GM19035 (cell line): Measurements from ENCODE around the gene NMU.
"Not testable (repeated sequence)": the region's sequence is repeated elsewhere in the genome, so short reads cannot be mapped to it uniquely, and the experiment has no call there.

Experiments used
- ATAC-seq: cut with Tn5 transposase; IDR thresholded peaks from one replicate; pipeline ENCODE4 v1.9.1; 2021; ENCODE audit not compliant: unreplicated experiment

The NMU gene

DNA sequence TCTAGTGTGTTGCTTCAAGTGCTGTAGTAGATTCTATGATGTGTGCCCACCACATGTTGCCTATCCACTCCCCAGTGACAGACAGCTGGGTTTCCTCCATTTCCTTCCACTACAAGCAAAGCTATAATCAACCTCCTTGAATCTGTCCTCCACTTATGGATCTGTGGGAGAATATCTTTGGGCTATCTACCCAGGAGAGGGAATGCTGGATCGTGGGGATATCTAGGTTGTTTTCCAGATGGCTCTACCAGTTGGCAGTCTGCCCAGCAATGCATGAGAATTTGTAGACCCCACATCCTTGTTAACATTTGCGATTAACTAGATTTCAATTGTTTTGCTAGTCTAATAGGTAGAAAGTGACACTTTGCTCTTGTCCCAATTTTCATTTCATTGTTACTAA, 10.3 kb downstream of the NMU start:
- ATAC-seq, result no peak

DNA sequence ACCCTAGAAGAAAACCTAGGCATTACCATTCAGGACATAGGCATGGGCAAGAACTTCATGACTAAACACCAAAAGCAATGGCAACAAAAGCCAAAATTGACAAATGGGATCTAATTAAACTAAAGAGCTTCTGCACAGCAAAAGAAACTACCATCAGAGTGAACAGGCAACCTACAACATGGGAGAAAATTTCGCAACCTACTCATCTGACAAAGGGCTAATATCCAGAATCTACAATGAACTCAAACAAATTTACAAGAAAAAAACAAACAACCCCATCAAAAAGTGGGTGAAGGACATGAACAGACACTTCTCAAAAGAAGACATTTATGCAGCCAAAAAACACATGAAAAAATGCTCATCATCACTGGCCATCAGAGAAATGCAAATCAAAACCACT, 12.0 kb downstream of the NMU start:
- not testable (repeated sequence) for ATAC-seq

DNA sequence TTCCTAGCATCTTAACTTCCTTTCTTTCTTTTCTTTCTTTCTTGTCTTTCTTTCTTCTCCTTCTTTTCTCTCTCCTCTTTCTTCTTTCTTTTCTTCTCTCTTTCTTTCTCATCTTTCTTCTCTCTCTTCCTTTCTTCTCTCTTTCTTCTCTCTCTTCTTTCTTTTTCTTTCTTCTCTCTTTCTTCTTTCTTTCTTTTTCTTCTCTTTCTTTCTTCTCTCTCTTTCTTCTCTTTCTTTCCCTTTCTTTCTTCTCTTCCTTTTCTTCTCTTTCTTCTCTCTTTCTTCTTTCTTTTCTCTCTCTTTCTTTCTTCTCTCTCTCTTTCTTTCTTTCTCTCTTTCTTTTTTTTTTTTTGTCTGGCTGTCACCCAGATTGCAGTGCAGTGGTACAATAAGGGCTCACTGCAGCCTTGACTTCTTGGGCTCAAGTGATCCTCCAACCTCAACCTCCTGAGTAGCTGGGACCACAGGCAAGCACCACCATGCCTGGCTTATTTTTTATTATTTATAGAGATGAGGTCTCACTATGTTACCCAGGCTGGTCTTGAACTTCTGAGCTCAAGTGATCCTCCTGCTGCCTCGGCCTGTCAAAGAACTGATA, 17.5 kb downstream of the NMU start:
- ATAC-seq, result no peak

GRCh38 chr4:55617587-55618197, 18.4 kb downstream of the NMU start:
- peak; percentile 99 for ATAC-seq

DNA sequence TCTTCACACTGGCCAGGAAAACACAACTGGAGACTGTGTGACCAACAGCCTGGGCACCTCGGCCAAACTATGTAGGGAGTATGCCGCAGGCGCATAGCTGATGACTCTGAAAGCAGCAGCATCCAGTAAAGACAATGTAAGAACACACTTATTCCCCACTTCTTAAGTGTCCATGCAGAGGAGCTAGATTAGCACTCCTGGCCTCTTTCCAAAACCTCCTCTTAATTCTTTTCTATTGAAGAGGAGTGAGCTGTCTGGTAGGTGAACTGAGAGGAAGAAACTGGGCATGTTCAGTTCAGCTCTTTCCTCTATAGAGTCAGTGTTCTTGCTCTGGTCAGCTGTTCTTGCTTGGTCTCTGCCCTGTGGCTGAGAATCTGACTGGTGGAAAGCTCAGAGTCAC, 21.1 kb downstream of the NMU start:
- no peak for ATAC-seq

- no peak for ATAC-seq
Observed at GRCh38 chr4:55613621-55614020, 22.5 kb downstream of the NMU start.

DNA sequence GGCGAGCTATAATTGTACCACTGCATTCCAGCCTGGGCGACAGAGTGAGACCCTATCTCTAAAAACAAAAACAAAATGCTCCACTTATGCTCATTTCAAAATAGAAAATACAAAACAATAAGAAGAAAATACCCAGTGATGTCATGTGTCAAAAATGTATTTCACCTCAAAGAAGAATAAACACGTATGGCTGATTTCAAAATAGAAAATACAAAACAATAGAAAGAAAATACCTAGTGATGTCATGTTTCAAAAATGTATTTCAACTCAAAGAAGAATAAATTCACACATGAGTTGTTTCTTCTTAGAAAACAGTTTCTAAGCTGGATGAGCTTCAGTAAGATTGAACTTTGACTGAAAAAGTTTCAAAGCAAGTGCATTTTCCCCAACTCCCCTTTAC, 23.8 kb downstream of the NMU start:
- ATAC-seq, result no peak

- no peak for ATAC-seq
Observed at GRCh38 chr4:55611358-55612059, 24.6 kb downstream of the NMU start.

- no peak for ATAC-seq
Observed at GRCh38 chr4:55610381-55610780, 25.7 kb downstream of the NMU start.

DNA sequence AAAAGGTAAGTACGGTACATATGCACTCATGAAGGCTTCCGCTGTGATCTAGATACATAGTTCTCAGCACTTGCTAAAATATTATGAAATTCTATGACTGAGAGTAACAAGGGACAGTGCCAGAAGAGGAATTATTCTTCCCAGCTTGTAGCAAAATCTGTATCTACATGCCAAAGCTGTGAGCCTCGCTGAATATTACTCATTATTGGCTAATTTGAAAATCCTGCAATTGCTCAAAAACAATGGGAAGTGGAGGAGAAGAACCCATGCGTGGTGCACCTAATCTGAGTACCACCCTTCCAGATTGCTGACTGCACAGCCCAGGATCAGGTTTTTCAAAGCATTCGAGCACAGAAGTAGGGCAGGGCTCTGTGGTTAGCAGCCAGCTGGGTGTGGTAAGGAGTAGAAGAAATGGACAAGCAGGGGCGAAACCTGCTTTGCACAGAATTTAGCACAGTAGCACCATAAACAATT, 26.7 kb downstream of the NMU start:
- ATAC-seq, result no peak

DNA sequence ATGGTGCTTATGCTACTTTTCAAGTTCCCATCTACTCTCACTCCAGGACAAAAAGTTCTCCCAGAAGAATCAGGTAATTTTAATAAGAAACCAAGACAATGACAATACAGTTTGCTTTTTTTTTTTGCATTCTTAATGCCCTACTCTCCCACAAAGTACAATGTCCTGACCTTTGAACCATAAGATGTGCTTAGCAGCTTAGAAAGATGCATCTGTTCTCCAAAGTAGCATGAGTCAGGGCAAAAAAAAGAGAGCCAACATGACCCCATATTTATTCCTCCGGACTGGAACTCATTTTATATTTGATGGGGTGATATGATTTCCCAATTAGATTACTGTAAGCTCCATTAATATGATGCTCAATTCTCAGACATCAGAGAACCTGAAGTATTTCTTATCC, 27.5 kb downstream of the NMU start:
- no peak for ATAC-seq

DNA sequence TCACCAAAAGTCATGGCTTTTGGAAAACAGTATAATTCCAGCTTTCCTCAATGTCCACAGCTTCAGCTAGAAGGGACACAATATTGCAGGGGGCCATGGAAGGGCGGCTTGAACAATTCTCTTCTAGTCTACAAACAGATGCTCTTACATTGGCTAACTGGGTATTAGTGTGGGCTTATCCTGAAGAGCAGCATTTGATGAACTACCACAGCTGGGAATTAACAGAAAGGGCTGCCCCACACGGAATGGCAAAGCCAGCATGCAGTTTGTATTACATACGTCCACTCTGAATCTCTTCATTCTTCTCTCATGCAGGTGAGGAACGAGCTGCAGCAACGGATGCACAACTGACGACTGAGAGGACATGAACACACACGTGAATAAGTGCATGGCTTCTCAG, 31.1 kb downstream of the NMU start:
- no peak for ATAC-seq

GRCh38 chr4:55600640-55601039, 35.5 kb downstream of the NMU start:
- ATAC-seq, result no peak

- ATAC-seq, result no peak
Observed at GRCh38 chr4:55598641-55599040, 37.5 kb downstream of the NMU start.

DNA sequence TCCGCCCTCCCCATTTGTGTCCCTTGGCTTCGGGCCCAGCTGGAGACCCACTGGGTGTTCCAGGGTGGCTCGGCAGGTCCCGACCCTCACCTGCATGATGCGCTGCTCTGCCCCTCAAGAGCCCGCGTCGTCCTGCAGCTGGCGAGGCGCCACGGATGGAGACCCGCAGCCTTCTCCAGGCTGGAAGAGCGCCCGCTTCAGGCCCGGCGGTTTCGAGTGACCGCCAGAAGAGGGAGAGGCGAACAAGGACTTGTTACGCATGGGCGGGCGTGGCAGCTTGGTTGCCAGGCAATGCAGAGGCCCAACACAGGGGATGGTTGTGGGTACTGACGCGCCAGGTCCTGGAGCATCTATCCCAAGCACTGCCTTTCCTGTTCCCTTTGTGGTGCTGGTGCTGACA, 44.1 kb downstream of the NMU start, which contains the start of gene PDCL2:
Gene PDCL2 (minus strand): TSS at position 232 of the 400 bp plus-strand sequence. CDS start 136 bp downstream, at position 96.
- no peak for ATAC-seq

- no peak for ATAC-seq
Observed at GRCh38 chr4:55588160-55588559, 47.9 kb downstream of the NMU start.

GRCh38 chr4:55582773-55583172, 53.3 kb downstream of the NMU start:
- not testable (repeated sequence) for ATAC-seq

- ATAC-seq, result no peak
Observed at GRCh38 chr4:55578341-55579010, 57.6 kb downstream of the NMU start.

DNA sequence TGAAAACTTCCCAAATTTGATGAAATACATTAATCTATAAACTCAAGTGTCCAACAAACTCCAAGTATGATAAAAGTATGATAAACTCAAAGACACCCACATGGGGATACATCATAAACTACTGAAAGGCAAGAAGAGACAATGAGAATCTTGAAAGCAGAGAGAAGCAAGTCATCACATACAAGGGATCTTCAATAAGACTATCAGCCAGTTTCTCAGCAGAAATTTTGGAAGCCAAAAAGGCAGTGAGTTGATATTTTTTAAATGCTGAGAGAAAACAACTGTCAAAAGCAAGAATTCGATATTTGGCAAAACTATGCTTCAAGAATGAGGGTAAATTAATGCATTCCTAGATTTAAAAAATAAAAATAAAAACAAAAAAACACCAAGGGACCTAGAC, 60.6 kb downstream of the NMU start:
- ATAC-seq, result no peak

DNA sequence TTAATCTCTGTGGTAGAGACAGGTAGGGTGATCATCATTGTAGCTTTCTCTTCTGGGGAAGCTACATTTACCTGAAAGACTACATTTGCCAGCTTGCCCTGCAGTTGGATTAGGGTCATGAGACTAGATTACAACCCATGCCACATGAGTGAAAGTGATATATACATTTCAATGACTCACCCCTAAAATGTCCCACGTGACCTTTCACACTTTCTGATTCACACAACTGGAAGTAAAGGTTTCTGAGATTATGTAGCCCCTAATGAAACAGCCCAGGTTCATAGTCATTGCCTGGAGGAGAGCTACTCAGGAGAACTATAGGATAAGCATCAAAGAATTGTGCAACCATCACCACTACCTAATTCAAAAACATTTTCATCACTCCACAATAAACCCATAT, 61.8 kb downstream of the NMU start:
- ATAC-seq, result no peak

DNA sequence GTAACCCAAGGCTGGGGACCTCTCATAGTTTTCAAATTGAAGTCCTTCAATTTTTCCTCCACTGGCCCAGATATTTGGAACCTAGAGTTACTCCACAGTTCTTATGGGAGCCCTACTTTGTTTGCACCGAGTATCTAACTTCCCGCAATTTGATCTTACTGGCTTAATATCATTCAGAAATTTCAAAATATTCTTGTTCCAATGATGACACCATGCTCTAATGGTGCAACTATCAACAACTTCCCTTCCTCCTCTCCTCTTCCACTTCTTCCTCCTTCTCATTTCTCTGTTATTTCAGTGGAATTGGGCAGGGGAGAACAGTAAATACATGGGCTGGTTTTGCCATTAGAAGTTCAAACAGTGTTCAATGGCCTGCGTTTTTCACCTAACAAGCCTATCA, 64.3 kb downstream of the NMU start:
- no peak for ATAC-seq
